MM.1S (cell line): ENCODE results near the gene CFAP74.

Experiments
- EZH2 ChIP-seq: fragments of 300-600 bp; sonication (generic); optimal IDR thresholded peaks from 2 replicates; pipeline ENCODE3; 2017; ENCODE audit warnings: low read depth, mild to moderate bottlenecking, antibody characterized with exemption, low read length, mixed read lengths
- EZH2phosphoT487 ChIP-seq: fragments of 300-600 bp; sonication (generic); IDR thresholded peaks from 2 replicates; pipeline ENCODE4 v1.6.1; 2018; ENCODE audit warnings: antibody characterized with exemption, low read length
- TF ChIP-seq, protein P1 (sequence below): fragments of 300-600 bp; sonication (generic); IDR thresholded peaks from 2 replicates; pipeline ENCODE4 v1.5.1; 2016; ENCODE audit warnings: antibody characterized with exemption, low read length, mixed read lengths

DNA sequence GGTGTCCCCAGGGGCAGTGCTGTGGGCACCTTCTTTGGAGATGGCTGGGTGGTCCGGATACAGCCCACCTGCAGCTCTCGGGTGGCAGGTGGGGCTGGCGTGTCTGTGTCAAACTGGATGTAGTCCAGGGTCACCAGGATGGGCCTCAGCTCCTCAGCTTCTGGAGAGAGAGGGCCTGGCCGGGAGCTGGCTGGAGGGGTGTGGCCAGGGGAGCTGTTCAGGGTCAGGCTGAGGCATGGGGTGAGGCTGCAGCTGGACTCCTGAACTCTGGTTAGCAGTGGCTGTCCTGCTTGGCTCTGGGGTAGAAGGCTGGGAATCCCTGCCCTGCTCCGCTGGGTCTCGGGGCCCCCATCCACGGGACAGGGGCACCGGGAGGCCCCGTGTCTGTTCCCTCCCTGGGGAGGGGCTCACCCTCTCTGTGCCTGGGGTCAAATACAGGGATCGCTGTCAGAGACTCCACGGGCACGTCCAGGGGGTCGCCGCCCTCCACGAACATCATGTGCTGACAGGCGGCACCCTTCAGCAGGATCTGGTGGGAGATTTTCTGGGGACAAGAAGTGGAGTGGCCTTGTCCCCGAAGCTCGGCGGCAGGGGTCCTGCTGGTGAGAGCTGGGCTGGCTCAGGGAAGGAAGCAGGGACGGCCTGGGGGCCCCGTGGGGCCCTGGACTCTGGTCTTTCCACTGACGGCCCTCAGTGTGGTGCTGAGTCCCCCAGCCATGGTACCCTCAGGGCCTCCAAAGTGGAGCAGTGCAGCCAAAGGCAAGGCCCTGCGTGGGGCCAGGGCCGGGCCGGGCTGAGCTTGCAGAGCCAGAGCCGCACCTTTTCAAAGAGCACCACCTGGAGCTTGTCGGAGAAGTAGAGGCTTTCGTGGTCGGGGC, 80.4 kb downstream of the CFAP74 start:
- TF ChIP-seq, protein P1, sequence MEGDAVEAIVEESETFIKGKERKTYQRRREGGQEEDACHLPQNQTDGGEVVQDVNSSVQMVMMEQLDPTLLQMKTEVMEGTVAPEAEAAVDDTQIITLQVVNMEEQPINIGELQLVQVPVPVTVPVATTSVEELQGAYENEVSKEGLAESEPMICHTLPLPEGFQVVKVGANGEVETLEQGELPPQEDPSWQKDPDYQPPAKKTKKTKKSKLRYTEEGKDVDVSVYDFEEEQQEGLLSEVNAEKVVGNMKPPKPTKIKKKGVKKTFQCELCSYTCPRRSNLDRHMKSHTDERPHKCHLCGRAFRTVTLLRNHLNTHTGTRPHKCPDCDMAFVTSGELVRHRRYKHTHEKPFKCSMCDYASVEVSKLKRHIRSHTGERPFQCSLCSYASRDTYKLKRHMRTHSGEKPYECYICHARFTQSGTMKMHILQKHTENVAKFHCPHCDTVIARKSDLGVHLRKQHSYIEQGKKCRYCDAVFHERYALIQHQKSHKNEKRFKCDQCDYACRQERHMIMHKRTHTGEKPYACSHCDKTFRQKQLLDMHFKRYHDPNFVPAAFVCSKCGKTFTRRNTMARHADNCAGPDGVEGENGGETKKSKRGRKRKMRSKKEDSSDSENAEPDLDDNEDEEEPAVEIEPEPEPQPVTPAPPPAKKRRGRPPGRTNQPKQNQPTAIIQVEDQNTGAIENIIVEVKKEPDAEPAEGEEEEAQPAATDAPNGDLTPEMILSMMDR: no peak
- TF ChIP-seq EZH2phosphoT487: no peak
- TF ChIP-seq EZH2: no peak
